ENCODE data around the gene TNNT1. TPM values are rescaled to one million over a fixed set of nuclear protein-coding genes. Genes with fewer than 3 reads are reported as not detected.

Gene TNNT1
- total RNA-seq, 1 experiment from 2014 or later: 116 TPM

DNA sequence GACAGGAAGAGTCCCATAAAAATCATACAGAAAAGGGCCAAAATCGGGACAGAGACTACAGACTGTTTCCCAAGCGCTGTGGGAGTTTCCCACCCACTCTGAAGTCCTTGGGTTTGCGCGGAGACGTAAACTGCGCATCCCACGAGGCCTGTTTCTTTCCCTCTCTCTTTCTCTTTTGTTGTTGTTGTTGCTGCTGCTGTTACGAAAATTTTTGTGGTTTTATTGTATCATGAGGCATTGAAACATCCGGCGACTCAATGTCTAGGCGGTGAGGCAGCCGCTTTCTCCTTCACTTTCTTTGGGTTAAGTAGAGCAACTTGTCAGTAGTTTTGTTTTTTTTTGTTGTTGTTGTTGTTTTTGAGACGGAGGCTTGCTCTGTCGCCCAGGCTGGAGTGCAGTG, 30.0 kb downstream of the TNNT1 start:
- TF ChIP-seq TCF7L2 (IDR thresholded peaks at IDR 0.05; ENCODE audit: low read depth, low read length) (no peak), REST (IDR thresholded peaks at IDR 0.05; ENCODE audit: insufficient read depth in 1 of 2, low read depth in 2 of 2, low read length in 1 of 2) (no peak), SIN3A (IDR thresholded peaks at IDR 0.05; ENCODE audit: borderline replicate concordance, insufficient read depth, low read depth, low read length) (no peak), POLR2AphosphoS5 (IDR thresholded peaks at IDR 0.05; ENCODE audit: low read depth, low read length) (no peak)
- TF ChIP-seq, protein P1, sequence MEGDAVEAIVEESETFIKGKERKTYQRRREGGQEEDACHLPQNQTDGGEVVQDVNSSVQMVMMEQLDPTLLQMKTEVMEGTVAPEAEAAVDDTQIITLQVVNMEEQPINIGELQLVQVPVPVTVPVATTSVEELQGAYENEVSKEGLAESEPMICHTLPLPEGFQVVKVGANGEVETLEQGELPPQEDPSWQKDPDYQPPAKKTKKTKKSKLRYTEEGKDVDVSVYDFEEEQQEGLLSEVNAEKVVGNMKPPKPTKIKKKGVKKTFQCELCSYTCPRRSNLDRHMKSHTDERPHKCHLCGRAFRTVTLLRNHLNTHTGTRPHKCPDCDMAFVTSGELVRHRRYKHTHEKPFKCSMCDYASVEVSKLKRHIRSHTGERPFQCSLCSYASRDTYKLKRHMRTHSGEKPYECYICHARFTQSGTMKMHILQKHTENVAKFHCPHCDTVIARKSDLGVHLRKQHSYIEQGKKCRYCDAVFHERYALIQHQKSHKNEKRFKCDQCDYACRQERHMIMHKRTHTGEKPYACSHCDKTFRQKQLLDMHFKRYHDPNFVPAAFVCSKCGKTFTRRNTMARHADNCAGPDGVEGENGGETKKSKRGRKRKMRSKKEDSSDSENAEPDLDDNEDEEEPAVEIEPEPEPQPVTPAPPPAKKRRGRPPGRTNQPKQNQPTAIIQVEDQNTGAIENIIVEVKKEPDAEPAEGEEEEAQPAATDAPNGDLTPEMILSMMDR (IDR thresholded peaks at IDR 0.05): no peak
- ATAC-seq (no peak), DNase-seq (ENCODE audit: low read depth, low spot score) (no peak)
- peak overlapping the region; percentile 90; the same call in 1 of the 2 replicates for H3K27ac ChIP-seq (ENCODE audit: low read length)
- in situ Hi-C loops (cut with HindIII; ENCODE audit: low pct_unique_long_range_greater_than_20kb, low sequenced_read_pairs) (no loop called here), intact Hi-C loops (cut with micrococcal nuclease; ENCODE audit: unreplicated experiment) (no loop called here)
- ChIA-PET CTCF (no interaction called here), POLR2A (no interaction called here)
- H3K4me3 ChIP-seq (ENCODE audit: low read depth in 2 of 2, low read length in 2 of 2): no peak overlapping the region
- H3K9me3 ChIP-seq (ENCODE audit: control insufficient read depth, insufficient read depth, low read depth, low read length): no peaks in the 10 kb centered on the region
- H3K36me3 ChIP-seq (ENCODE audit: control insufficient read depth, insufficient read depth, low read length): no peaks in the 10 kb centered on the region; the same call in 1 of the 2 replicates
- peaks cover 23% of the 10 kb centered on the region for H3K4me1 ChIP-seq (ENCODE audit: control insufficient read depth, insufficient read depth, low read length)
- BruUV-seq (replicated peaks): no TSS peak
- H3K27me3 ChIP-seq (ENCODE audit: control insufficient read depth, insufficient read depth, low read length): no peaks in the 10 kb centered on the region

DNA sequence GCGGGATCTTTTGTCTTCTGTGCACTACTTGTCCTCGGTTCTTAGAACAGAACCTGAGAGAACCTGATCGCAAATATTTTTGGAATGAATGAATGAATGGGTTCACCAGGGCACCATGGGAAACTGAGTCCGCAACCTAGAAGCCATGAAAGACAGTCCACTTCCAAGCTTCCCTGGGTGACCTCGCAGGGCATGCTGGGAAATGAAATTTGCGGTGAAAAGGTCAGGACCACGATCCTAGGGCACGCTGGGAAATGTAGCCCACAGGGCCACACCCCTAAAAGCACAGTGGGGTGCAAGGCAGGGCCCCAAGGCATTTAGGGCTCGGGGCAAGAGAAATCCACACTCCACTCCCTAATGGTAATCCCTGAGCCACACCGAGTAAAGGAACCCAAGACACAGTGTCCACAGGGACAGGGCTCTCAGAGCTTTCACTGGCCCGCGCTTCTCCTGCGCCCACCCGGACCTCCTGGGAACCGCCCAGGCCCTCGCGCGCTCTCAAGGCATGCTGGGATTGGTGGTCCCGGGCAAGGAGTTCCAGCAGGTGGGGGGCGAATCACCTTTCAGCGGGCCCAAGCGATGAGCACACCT, 30.5 kb downstream of the TNNT1 start:
- no peak for ATAC-seq
- H3K36me3 ChIP-seq (ENCODE audit: control insufficient read depth, insufficient read depth, low read length): no peaks in the 10 kb centered on the region; the same call in 1 of the 2 replicates
- no peaks in the 10 kb centered on the region for H3K27me3 ChIP-seq (ENCODE audit: control insufficient read depth, insufficient read depth, low read length)
- ChIA-PET POLR2A (interaction anchor here (0.6 to 0.7 kb wide), 2 partner anchors 42 to 157 kb away, joined by 3 to 11 read pairs; no protein-coding TSS in a partner anchor), CTCF (no interaction called here)
- no TSS peak for BruUV-seq (replicated peaks)
- in situ Hi-C loops (cut with HindIII; ENCODE audit: low pct_unique_long_range_greater_than_20kb, low sequenced_read_pairs) (no loop called here), intact Hi-C loops (cut with micrococcal nuclease; ENCODE audit: unreplicated experiment) (no loop called here)
- H3K9me3 ChIP-seq (ENCODE audit: control insufficient read depth, insufficient read depth, low read depth, low read length): no peaks in the 10 kb centered on the region
- TF ChIP-seq, protein P1 (IDR thresholded peaks at IDR 0.05): no peak
- TF ChIP-seq TCF7L2 (IDR thresholded peaks at IDR 0.05; ENCODE audit: low read depth, low read length) (no peak), SIN3A (IDR thresholded peaks at IDR 0.05; ENCODE audit: borderline replicate concordance, insufficient read depth, low read depth, low read length) (no peak), POLR2AphosphoS5 (IDR thresholded peaks at IDR 0.05; ENCODE audit: low read depth, low read length) (no peak), REST (IDR thresholded peaks at IDR 0.05; ENCODE audit: insufficient read depth in 1 of 2, low read depth in 2 of 2, low read length in 1 of 2) (no peak)
- peak overlapping the region; percentile 62 to 81 for H3K4me3 ChIP-seq (ENCODE audit: low read depth in 2 of 2, low read length in 2 of 2)
- DNase-seq (ENCODE audit: low read depth, low spot score): no peak
- H3K27ac ChIP-seq (ENCODE audit: low read length): peak overlapping the region; percentile 90
- peaks cover 28% of the 10 kb centered on the region for H3K4me1 ChIP-seq (ENCODE audit: control insufficient read depth, insufficient read depth, low read length)
